ENCODE measurements around the gene GRIN2A.

The GRIN2A gene

GRCh38 chr16:9736547-9736946, 445.7 kb downstream of the GRIN2A start:
- no peak for DNase-seq

- DNase-seq: no peak
These were observed 459.1 kb downstream of the GRIN2A start for GRCh38 chr16:9723136-9723535.

- DNase-seq: no peak
These were observed 468.3 kb downstream of the GRIN2A start for GRCh38 chr16:9713907-9714306.

GRCh38 chr16:9713156-9713555, 469.1 kb downstream of the GRIN2A start:
- DNase-seq: no peak

- no peak for DNase-seq
These were observed 473.1 kb downstream of the GRIN2A start for GRCh38 chr16:9708972-9709620.

GRCh38 chr16:9706217-9706836, 475.9 kb downstream of the GRIN2A start:
- no peak for DNase-seq

- DNase-seq: no peak
These were observed 478.5 kb downstream of the GRIN2A start for GRCh38 chr16:9703731-9704130.
